ENCODE measurements around the gene TNFRSF19.

DNA sequence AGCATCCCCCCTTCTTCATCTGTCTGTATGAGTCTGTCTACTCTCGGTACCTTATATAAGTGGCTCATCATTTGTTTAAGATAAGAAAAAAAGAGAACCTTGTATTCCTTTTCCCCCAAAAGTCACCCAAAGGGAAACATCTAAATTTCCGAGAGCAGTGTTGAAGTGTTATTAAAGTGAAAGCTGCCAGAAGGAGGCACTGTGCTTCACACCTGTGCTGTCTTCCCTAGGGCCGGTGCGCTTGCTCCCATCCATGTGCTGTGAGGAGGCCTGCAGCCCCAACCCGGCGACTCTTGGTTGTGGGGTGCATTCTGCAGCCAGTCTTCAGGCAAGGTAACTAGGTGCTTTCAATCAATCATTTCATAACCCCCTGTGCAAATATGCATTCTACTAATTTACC, 97.5 kb downstream of the TNFRSF19 start:
- peak; percentile 66 for TF ChIP-seq CTCF (conservative IDR thresholded peaks at IDR 0.05; ENCODE audit: low read length)
- no peak for TF ChIP-seq EZH2phosphoT487 (IDR thresholded peaks at IDR 0.05; ENCODE audit: borderline replicate concordance, low read depth, low read length)

All from OCI-LY7 (cell line).